HepG2 (cell line): Measurements from ENCODE around the gene SSNA1. TPM values are rescaled to one million over a fixed set of nuclear protein-coding genes. Genes with fewer than 3 reads are reported as not detected.

Experiments
- ELF4 ChIP-seq: sonication (generic); formaldehyde crosslinking; IDR thresholded peaks from 2 replicates; pipeline ENCODE4 v1.5.0; 2020; ENCODE audit warnings: missing genetic modification reagents, mild to moderate bottlenecking, moderate library complexity, borderline replicate concordance
- ESRRA ChIP-seq: sonication (generic); formaldehyde crosslinking; IDR thresholded peaks from 2 replicates; pipeline ENCODE4 v1.5.1; 2020; ENCODE audit warnings: mild to moderate bottlenecking, low read depth, missing genetic modification reagents
- FOSL2 ChIP-seq: sonication (generic); formaldehyde crosslinking; IDR thresholded peaks from 2 replicates; pipeline ENCODE4 v1.4.0; 2020; ENCODE audit warnings: missing genetic modification reagents
- GTF3A ChIP-seq: sonication (generic); formaldehyde crosslinking; conservative IDR thresholded peaks from 2 replicates; pipeline ENCODE4 v1.4.0; 2020; ENCODE audit warnings: mild to moderate bottlenecking, missing genetic modification reagents
- MAFK ChIP-seq, 2 experiments: IDR thresholded peaks in 1 of 2; conservative IDR thresholded peaks in 1 of 2; 2 replicates each; pipeline ENCODE4 v1.6.1; 2011; ENCODE audit warnings: improper control_type of control experiment in 2 of 2, low read length in 2 of 2
- MIER2 ChIP-seq: IDR thresholded peaks from 2 replicates; pipeline ENCODE4 v1.6.1; 2016; ENCODE audit warnings: missing biosample characterization, missing genetic modification reagents
- MTA1 ChIP-seq: sonication (generic); formaldehyde crosslinking; IDR thresholded peaks from 2 replicates; pipeline ENCODE4 v1.4.0; 2020; ENCODE audit warnings: missing genetic modification reagents, mild to moderate bottlenecking, borderline replicate concordance
- MYC ChIP-seq: sonication (generic); formaldehyde crosslinking; IDR thresholded peaks from 2 replicates; pipeline ENCODE4 v1.9.0; 2021; ENCODE audit warnings: missing genetic modification reagents, borderline replicate concordance
- RBM39 ChIP-seq: fragments of 200-400 bp; formaldehyde crosslinking; IDR thresholded peaks from one replicate; pipeline ENCODE4 v1.6.1; 2018; ENCODE audit warnings: antibody characterized with exemption, mild to moderate bottlenecking, low read depth, low read length; ENCODE audit not compliant: poor library complexity, severe bottlenecking
- RNF2 ChIP-seq: fragments of 450-650 bp; conservative IDR thresholded peaks from 2 replicates; pipeline ENCODE4 v1.6.1; 2016; ENCODE audit warnings: low read depth
- ZNF10 ChIP-seq: sonication (generic); formaldehyde crosslinking; IDR thresholded peaks from 2 replicates; pipeline ENCODE4 v1.4.0; 2020; ENCODE audit warnings: mild to moderate bottlenecking, low read depth, missing genetic modification reagents, borderline replicate concordance
- ZNF232 ChIP-seq: sonication (generic); formaldehyde crosslinking; IDR thresholded peaks from 2 replicates; pipeline ENCODE4 v1.4.0; 2020; ENCODE audit warnings: missing genetic modification reagents, borderline replicate concordance
- ZNF343 ChIP-seq: sonication (generic); formaldehyde crosslinking; IDR thresholded peaks from 2 replicates; pipeline ENCODE4 v1.4.0; 2020; ENCODE audit warnings: mild to moderate bottlenecking, missing genetic modification reagents
- ZNF724P ChIP-seq: sonication (generic); formaldehyde crosslinking; IDR thresholded peaks from 2 replicates; pipeline ENCODE4 v1.8.0; 2022; ENCODE audit warnings: missing genetic modification reagents, borderline replicate concordance
- ZNF781 ChIP-seq: sonication (generic); formaldehyde crosslinking; IDR thresholded peaks from 2 replicates; pipeline ENCODE4 v1.5.1; 2020; ENCODE audit warnings: borderline replicate concordance, mild to moderate bottlenecking, missing genetic modification reagents; ENCODE audit errors: not compliant biosample characterization
- ZNF782 ChIP-seq: sonication (generic); formaldehyde crosslinking; IDR thresholded peaks from 2 replicates; pipeline ENCODE4 v1.4.0; 2020; ENCODE audit warnings: missing genetic modification reagents, mild to moderate bottlenecking, borderline replicate concordance
- polyA plus RNA-seq, 8 experiments: library from polyadenylated mRNA; depleted of rRNA in 3 of 8; stranded (reverse) in 7 of 8; unstranded in 1 of 8; fragments of >200 nt; fragmentation: Illumina TruSeq in 4 of 8; extraction: Trizol in 4 of 8; gene quantifications; 2 replicates each; pipeline versions ENCODE4 v1.2.1 to v1.2.3, GENCODE V29; 2011 to 2016; ENCODE audit warnings: low read depth in 4 of 8, missing spikeins in 1 of 8, mixed read lengths in 1 of 8; ENCODE audit not compliant: insufficient read depth in 1 of 8
- total RNA-seq, 5 experiments: library from RNA; depleted of rRNA; stranded (reverse); fragments of >200 nt; fragmentation: Illumina TruSeq; extraction: Trizol; gene quantifications; 2 replicates each; pipeline ENCODE4 v1.2.3, GENCODE V29; 2016; ENCODE audit warnings: low read depth in 1 of 5
- TF ChIP-seq, protein P1 (sequence below): IDR thresholded peaks from 2 replicates; pipeline ENCODE4 v1.6.1; 2012; ENCODE audit warnings: inconsistent platforms
- TF ChIP-seq, protein P2 (sequence below): sonication (generic); formaldehyde crosslinking; IDR thresholded peaks from 2 replicates; pipeline ENCODE4 v1.5.0; 2020; ENCODE audit warnings: missing genetic modification reagents, mild to moderate bottlenecking, borderline replicate concordance
- TF ChIP-seq, protein P3 (sequence below): sonication (generic); formaldehyde crosslinking; IDR thresholded peaks from 2 replicates; pipeline ENCODE4 v1.5.0; 2020; ENCODE audit warnings: missing genetic modification reagents
- TF ChIP-seq, protein P4 (sequence below): IDR thresholded peaks from 2 replicates; pipeline ENCODE4 v1.6.1; 2018; ENCODE audit warnings: missing genetic modification reagents, mild to moderate bottlenecking, missing compliant biosample characterization
- TF ChIP-seq, protein P5 (sequence below): sonication (generic); formaldehyde crosslinking; IDR thresholded peaks from 2 replicates; pipeline ENCODE4 v1.5.1; 2020; ENCODE audit warnings: mild to moderate bottlenecking, missing genetic modification reagents
- TF ChIP-seq, protein P6 (sequence below): sonication (generic); formaldehyde crosslinking; IDR thresholded peaks from 2 replicates; pipeline ENCODE4 v1.8.1; 2023; ENCODE audit warnings: mild to moderate bottlenecking, missing genetic modification reagents, borderline replicate concordance

Gene SSNA1
- total and polyA plus RNA-seq, 2 of the 13 experiments (the other 11 are each of a cell fraction or from before 2014, with no cell fraction given) = 35.9 to 49.4 TPM

DNA sequence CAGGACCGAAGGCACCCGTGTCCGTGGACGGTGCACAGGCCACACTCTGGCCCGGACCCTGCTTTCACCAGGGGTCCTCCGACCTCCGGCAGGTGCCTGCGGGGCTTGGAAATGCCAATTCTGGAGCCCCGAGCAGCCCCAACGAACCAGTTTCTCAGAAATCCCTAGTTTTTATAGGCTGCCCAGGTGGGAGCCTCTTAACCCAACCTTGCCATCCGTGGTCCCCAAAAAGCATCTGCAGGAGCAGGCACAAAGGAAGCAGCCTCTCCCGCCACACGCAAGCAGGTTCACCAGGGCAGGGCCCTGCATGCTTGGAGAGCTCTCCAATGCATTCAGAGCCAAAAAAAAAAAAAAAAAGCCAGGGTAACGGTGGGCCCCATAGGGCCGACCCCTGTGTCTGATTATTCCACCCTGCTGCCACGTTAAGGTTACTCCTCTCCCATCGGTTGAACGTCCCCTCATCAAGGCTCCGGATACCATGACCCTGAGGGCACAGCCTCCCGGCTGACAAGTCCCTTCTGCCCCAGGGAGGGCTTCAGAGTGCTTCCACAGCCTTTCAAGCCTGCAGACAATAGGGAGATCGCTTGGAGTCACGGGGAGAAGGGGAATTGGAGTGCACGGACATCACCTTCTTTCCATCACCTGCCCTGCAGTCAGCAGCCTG is 12.9 kb downstream of the SSNA1 start (continued):
- TF ChIP-seq ZNF232 = no peak; the same call in 1 of the 2 replicates
- 0 out of 2 replicates have a peak, but pooled peaks have one; percentile 67 for TF ChIP-seq ZNF782
- TF ChIP-seq, protein P1, sequence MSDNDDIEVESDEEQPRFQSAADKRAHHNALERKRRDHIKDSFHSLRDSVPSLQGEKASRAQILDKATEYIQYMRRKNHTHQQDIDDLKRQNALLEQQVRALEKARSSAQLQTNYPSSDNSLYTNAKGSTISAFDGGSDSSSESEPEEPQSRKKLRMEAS = no peak
- no peak; the same call in 1 of the 2 replicates for TF ChIP-seq ZNF343 (CRISPR knock-in tag)
- no peak for TF ChIP-seq ZNF10 (CRISPR knock-in tag)
- TF ChIP-seq MAFK (conservative IDR thresholded peaks at IDR 0.05 in 1 of 2, IDR thresholded peaks at IDR 0.05 in 1 of 2; ENCODE audit: low read length in 2 of 2) = no peak
- TF ChIP-seq FOSL2 (CRISPR knock-in tag) = no peak
- no peak for TF ChIP-seq GTF3A (CRISPR knock-in tag)
- TF ChIP-seq, protein P2, sequence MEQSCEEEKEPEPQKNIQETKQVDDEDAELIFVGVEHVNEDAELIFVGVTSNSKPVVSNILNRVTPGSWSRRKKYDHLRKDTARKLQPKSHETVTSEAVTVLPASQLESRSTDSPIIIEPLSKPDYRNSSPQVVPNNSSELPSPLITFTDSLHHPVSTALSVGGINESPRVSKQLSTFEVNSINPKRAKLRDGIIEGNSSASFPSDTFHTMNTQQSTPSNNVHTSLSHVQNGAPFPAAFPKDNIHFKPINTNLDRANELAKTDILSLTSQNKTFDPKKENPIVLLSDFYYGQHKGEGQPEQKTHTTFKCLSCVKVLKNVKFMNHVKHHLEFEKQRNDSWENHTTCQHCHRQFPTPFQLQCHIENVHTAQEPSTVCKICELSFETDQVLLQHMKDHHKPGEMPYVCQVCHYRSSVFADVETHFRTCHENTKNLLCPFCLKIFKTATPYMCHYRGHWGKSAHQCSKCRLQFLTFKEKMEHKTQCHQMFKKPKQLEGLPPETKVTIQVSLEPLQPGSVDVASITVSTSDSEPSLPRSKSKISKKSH (CRISPR knock-in tag) = 0 out of 2 replicates have a peak, but pooled peaks have one; percentile 8
- TF ChIP-seq RNF2 = no peak
- peak; percentile 9; the same call in 1 of the 2 replicates for TF ChIP-seq MTA1 (CRISPR knock-in tag)
- TF ChIP-seq ZNF724P (CRISPR knock-in tag) = no peak
- no peak for TF ChIP-seq RBM39
- peak; percentile 13; the same call in 1 of the 2 replicates for TF ChIP-seq ESRRA (CRISPR knock-in tag)
- TF ChIP-seq MYC = no peak
- TF ChIP-seq, protein P3, sequence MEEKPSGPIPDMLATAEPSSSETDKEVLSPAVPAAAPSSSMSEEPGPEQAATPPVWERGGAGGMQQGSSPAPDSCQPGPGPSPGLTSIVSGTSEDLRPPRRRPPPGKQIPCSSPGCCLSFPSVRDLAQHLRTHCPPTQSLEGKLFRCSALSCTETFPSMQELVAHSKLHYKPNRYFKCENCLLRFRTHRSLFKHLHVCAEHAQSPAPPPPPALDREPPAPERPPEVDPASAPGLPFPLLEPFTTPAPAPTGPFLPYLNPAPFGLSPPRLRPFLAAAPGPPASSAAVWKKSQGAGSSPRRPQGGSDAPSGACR = peak; percentile 12; the same call in 1 of the 2 replicates
- TF ChIP-seq, protein P4, sequence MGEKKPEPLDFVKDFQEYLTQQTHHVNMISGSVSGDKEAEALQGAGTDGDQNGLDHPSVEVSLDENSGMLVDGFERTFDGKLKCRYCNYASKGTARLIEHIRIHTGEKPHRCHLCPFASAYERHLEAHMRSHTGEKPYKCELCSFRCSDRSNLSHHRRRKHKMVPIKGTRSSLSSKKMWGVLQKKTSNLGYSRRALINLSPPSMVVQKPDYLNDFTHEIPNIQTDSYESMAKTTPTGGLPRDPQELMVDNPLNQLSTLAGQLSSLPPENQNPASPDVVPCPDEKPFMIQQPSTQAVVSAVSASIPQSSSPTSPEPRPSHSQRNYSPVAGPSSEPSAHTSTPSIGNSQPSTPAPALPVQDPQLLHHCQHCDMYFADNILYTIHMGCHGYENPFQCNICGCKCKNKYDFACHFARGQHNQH (CRISPR knock-in tag) = 0 out of 2 replicates have a peak, but pooled peaks have one; percentile 59
- TF ChIP-seq, protein P5, sequence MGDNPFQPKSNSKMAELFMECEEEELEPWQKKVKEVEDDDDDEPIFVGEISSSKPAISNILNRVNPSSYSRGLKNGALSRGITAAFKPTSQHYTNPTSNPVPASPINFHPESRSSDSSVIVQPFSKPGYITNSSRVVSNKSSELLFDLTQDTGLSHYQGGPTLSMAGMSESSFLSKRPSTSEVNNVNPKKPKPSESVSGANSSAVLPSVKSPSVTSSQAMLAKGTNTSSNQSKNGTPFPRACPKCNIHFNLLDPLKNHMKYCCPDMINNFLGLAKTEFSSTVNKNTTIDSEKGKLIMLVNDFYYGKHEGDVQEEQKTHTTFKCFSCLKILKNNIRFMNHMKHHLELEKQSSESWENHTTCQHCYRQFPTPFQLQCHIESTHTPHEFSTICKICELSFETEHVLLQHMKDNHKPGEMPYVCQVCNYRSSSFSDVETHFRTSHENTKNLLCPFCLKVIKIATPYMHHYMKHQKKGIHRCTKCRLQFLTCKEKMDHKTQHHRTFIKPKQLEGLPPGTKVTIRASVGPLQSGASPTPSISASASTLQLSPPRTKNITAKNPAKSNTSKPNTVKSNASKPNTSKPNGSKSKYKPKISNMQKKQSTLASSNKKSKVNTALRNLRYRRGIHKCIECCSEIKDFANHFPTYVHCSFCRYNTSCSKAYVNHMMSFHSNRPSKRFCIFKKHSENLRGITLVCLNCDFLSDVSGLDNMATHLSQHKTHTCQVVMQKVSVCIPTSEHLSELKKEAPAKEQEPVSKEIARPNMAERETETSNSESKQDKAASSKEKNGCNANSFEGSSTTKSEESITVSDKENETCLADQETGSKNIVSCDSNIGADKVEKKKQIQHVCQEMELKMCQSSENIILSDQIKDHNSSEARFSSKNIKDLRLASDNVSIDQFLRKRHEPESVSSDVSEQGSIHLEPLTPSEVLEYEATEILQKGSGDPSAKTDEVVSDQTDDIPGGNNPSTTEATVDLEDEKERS (CRISPR knock-in tag) = peak; percentile 24; the same call in 1 of the 2 replicates
- 0 out of 2 replicates have a peak, but pooled peaks have one; percentile 77 for TF ChIP-seq ELF4
- TF ChIP-seq, protein P6, sequence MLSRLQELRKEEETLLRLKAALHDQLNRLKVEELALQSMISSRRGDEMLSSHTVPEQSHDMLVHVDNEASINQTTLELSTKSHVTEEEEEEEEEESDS (CRISPR knock-in tag) = no peak
- no peak for TF ChIP-seq MIER2 (CRISPR knock-in tag)
- peak; percentile 8 for TF ChIP-seq ZNF781
